ENCODE results near the gene TOX2.

DNA sequence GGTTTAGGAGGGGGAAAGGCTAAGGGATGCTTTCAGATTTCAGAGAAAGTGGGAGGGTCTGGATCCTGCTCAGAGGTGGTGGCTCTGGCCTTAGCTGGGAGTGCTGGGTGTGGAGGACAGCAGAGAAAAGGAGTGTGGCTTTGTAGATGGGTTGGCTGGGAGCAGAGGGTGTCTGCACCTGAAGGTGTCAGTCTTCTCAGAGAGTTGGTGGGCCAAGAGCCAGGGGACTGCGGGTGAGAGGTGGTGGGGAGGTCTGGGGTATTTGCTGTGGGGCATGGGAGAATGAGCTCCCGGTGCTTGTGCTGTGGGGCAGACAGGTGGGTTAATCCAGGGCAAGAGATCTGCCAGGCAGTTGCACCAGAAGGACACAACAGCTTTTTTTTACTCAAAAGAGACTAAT lies 67.4 kb downstream of the TOX2 start:
- no peak for TF ChIP-seq HDGF (IDR thresholded peaks at IDR 0.05; ENCODE audit: borderline replicate concordance)
- TF ChIP-seq SP1 (IDR thresholded peaks at IDR 0.05), result no peak
- no peak for TF ChIP-seq BHLHE40 (IDR thresholded peaks at IDR 0.05; ENCODE audit: borderline replicate concordance)
- TF ChIP-seq FOXA1 (IDR thresholded peaks at IDR 0.05), result no peak
- no peak for TF ChIP-seq TARDBP (IDR thresholded peaks at IDR 0.05)
